Stimulated activated CD8-positive, alpha-beta memory T cell treated with anti-CD3 and anti-CD28 coated beads, Interleukin-7, amount 100 ng/mL, for 48 hours (primary cell): Measurements from ENCODE around the gene RAX2.
"Not testable (repeated sequence)": the region's sequence is repeated elsewhere in the genome, so short reads cannot be mapped to it uniquely, and the experiment has no call there.

Experiments
- DNase-seq, 2 donors: peaks; one replicate each; pipeline ENCODE4 v3.0.0-alpha.2; 2020; ENCODE audit warnings: low read depth in 1 of 2; ENCODE audit errors: extremely low read depth in 1 of 2

Gene RAX2

GRCh38 chr19:3761382-3762129 is 10.5 kb downstream of the RAX2 start, which contains the start of gene APBA3:
TSS of gene APBA3 (minus strand) at chr19:3761692. CDS start at chr19:3760264, 1,428 bp downstream.
- DNase-seq = peak; percentile 86 to 92

GRCh38 chr19:3760871-3761361 is 11.1 kb downstream of the RAX2 start:
- no peak for DNase-seq

GRCh38 chr19:3759482-3760254 is 12.4 kb downstream of the RAX2 start:
- no peak for DNase-seq

- DNase-seq = not testable (repeated sequence)
These were observed 13.7 kb downstream of the RAX2 start for GRCh38 chr19:3758297-3758696.

GRCh38 chr19:3757705-3758104 is 14.3 kb downstream of the RAX2 start:
- not testable (repeated sequence) for DNase-seq

- no peak for DNase-seq
These were observed 18.2 kb downstream of the RAX2 start for GRCh38 chr19:3753631-3754410.

GRCh38 chr19:3752492-3752891 is 19.5 kb downstream of the RAX2 start:
- DNase-seq = no peak

GRCh38 chr19:3751236-3751635 is 20.8 kb downstream of the RAX2 start:
- no peak for DNase-seq

- DNase-seq = no peak
These were observed 21.8 kb downstream of the RAX2 start for GRCh38 chr19:3750211-3750610.

GRCh38 chr19:3748965-3749364 is 23.1 kb downstream of the RAX2 start:
- DNase-seq = no peak

GRCh38 chr19:3746371-3747056 is 25.5 kb downstream of the RAX2 start:
- DNase-seq = no peak

- no peak for DNase-seq
These were observed 26.5 kb downstream of the RAX2 start for GRCh38 chr19:3745363-3746045.

GRCh38 chr19:3743486-3743885 is 28.5 kb downstream of the RAX2 start:
- no peak for DNase-seq

- no peak for DNase-seq
These were observed 31.6 kb downstream of the RAX2 start for GRCh38 chr19:3740431-3740830.

GRCh38 chr19:3738477-3739220 is 33.4 kb downstream of the RAX2 start:
- no peak for DNase-seq

GRCh38 chr19:3737487-3738205 is 34.4 kb downstream of the RAX2 start:
- no peak for DNase-seq

- no peak for DNase-seq
These were observed 35.8 kb downstream of the RAX2 start for GRCh38 chr19:3736106-3736724.

- DNase-seq = no peak
These were observed 37.8 kb downstream of the RAX2 start for GRCh38 chr19:3734310-3734600.
